WTC11 (cell line): ENCODE results near the gene ANKRD30B.
"Not testable (repeated sequence)": the region's sequence is repeated elsewhere in the genome, so short reads cannot be mapped to it uniquely, and the experiment has no call there.

Experiments
- AFF4 ChIP-seq: sonication (generic); formaldehyde crosslinking; IDR thresholded peaks from 2 replicates; pipeline ENCODE4 v1.8.1; 2023; ENCODE audit warnings: mild to moderate bottlenecking, missing genetic modification reagents, borderline replicate concordance
- ATF3 ChIP-seq: sonication (generic); formaldehyde crosslinking; conservative IDR thresholded peaks from 2 replicates; pipeline ENCODE4 v1.8.1; 2022; ENCODE audit warnings: mild to moderate bottlenecking, missing genetic modification reagents
- CTCF ChIP-seq: fragments of 200-600 bp; IDR thresholded peaks from 2 replicates; pipeline ENCODE4 v1.8.0; 2022; ENCODE audit warnings: antibody characterized with exemption
- FOXJ3 ChIP-seq: sonication (generic); formaldehyde crosslinking; IDR thresholded peaks from 2 replicates; pipeline ENCODE4 v1.9.0; 2021; ENCODE audit warnings: missing genetic modification reagents, mild to moderate bottlenecking, borderline replicate concordance
- KAT7 ChIP-seq: sonication (generic); formaldehyde crosslinking; IDR thresholded peaks from 2 replicates; pipeline ENCODE4 v1.8.1; 2023; ENCODE audit warnings: missing genetic modification reagents, mild to moderate bottlenecking, borderline replicate concordance
- NFYB ChIP-seq: sonication (generic); formaldehyde crosslinking; conservative IDR thresholded peaks from 2 replicates; pipeline ENCODE4 v1.8.0; 2022; ENCODE audit warnings: low read depth, missing genetic modification reagents
- SMAD3 ChIP-seq: sonication (generic); formaldehyde crosslinking; IDR thresholded peaks from 2 replicates; pipeline ENCODE4 v1.8.0; 2022; ENCODE audit warnings: missing genetic modification reagents, mild to moderate bottlenecking, borderline replicate concordance
- SP1 ChIP-seq: sonication (generic); formaldehyde crosslinking; conservative IDR thresholded peaks from 2 replicates; pipeline ENCODE4 v1.8.1; 2022; ENCODE audit warnings: missing genetic modification reagents
- ZBTB21 ChIP-seq: sonication (generic); formaldehyde crosslinking; IDR thresholded peaks from 2 replicates; pipeline ENCODE4 v1.8.1; 2023; ENCODE audit warnings: mild to moderate bottlenecking, missing genetic modification reagents, borderline replicate concordance
- ZNF512 ChIP-seq: sonication (generic); formaldehyde crosslinking; IDR thresholded peaks from 2 replicates; pipeline ENCODE4 v1.8.1; 2022; ENCODE audit warnings: missing genetic modification reagents, borderline replicate concordance

GRCh38 chr18:14721569-14721968 lies 26.4 kb upstream of the ANKRD30B start:
- not testable (repeated sequence) for TF ChIP-seq CTCF; AFF4; ATF3 (CRISPR knock-in tag); ZBTB21 (CRISPR knock-in tag); FOXJ3 (CRISPR knock-in tag); SP1 (CRISPR knock-in tag); ZNF512 (CRISPR knock-in tag); NFYB (CRISPR knock-in tag); KAT7; SMAD3 (CRISPR knock-in tag)
